ENCODE data around the gene GPR37.

GPR37 gene

GRCh38 chr7:124773339-124773738, 7.7 kb upstream of the GPR37 start:
- no peak for TF ChIP-seq CTCF (IDR thresholded peaks at IDR 0.05; ENCODE audit: low read depth, low read length)

GRCh38 chr7:124769136-124769535, 3.5 kb upstream of the GPR37 start:
- TF ChIP-seq CTCF (IDR thresholded peaks at IDR 0.05; ENCODE audit: low read depth, low read length): no peak

More at GRCh38 chr7:124773339-124773738, 7.7 kb upstream of the GPR37 start:
- DNase-seq (ENCODE audit: extremely low read depth, low read depth): no peak

GRCh38 chr7:124768525-124768924, 2.9 kb upstream of the GPR37 start:
- DNase-seq (ENCODE audit: extremely low read depth, low read depth): no peak
- no peak for TF ChIP-seq CTCF (IDR thresholded peaks at IDR 0.05; ENCODE audit: low read depth, low read length)

More at GRCh38 chr7:124769136-124769535, 3.5 kb upstream of the GPR37 start:
- no peak for DNase-seq (ENCODE audit: extremely low read depth, low read depth)

GRCh38 chr7:124764847-124765400, 668 bp downstream of the GPR37 start:
- TF ChIP-seq CTCF (IDR thresholded peaks at IDR 0.05; ENCODE audit: low read depth, low read length): no peak
- no peak for DNase-seq (ENCODE audit: extremely low read depth, low read depth)

- no peak for DNase-seq (ENCODE audit: extremely low read depth, low read depth)
- TF ChIP-seq CTCF (IDR thresholded peaks at IDR 0.05; ENCODE audit: low read depth, low read length): no peak
These were observed 1.3 kb downstream of the GPR37 start for GRCh38 chr7:124764051-124764846.

GRCh38 chr7:124762611-124763143, 2.9 kb downstream of the GPR37 start:
- no peak for TF ChIP-seq CTCF (IDR thresholded peaks at IDR 0.05; ENCODE audit: low read depth, low read length)
- DNase-seq (ENCODE audit: extremely low read depth, low read depth): no peak

GRCh38 chr7:124761164-124761715, 4.4 kb downstream of the GPR37 start:
- TF ChIP-seq CTCF (IDR thresholded peaks at IDR 0.05; ENCODE audit: low read depth, low read length): no peak
- no peak for DNase-seq (ENCODE audit: extremely low read depth, low read depth)

All from AG09319 (cell line).